SK-N-SH treated with all-trans-retinoic acid at 6 μM for 48 hours (cell line): ENCODE measurements around the gene LTN1.

Experiments
- ATAC-seq: fragments of 200-7000 bp; cut with Tn5 transposase; 3 replicates; pipeline ENCODE4 v1.9.1; 2020; ENCODE audit warnings: mild to moderate bottlenecking, moderate library complexity
- ARNTL ChIP-seq: fragments of 450-650 bp; formaldehyde crosslinking; IDR thresholded peaks from 2 replicates; pipeline ENCODE4 v1.5.0; 2020; ENCODE audit warnings: low read depth, mild to moderate bottlenecking, moderate library complexity, borderline replicate concordance
- CSDC2 ChIP-seq: fragments of 250-450 bp; sonication (Bioruptor Pico); IDR thresholded peaks from 2 replicates; pipeline ENCODE4 v1.5.0; 2020; ENCODE audit warnings: mild to moderate bottlenecking, moderate library complexity
- GLIS3 ChIP-seq: fragments of 250-450 bp; sonication (Bioruptor Pico); IDR thresholded peaks from 2 replicates; pipeline ENCODE4 v1.5.0; 2020; ENCODE audit warnings: mild to moderate bottlenecking, moderate library complexity
- OSR1 ChIP-seq: fragments of 250-450 bp; sonication (Bioruptor Pico); IDR thresholded peaks from 2 replicates; pipeline ENCODE4 v1.8.0; 2022; ENCODE audit warnings: moderate library complexity, mild to moderate bottlenecking, inconsistent platforms
- PATZ1 ChIP-seq: fragments of 250-450 bp; sonication (Bioruptor Pico); IDR thresholded peaks from 2 replicates; pipeline ENCODE4 v1.8.0; 2020; ENCODE audit warnings: mild to moderate bottlenecking, moderate library complexity, borderline replicate concordance
- POU6F1 ChIP-seq: fragments of 250-450 bp; sonication (Bioruptor Pico); IDR thresholded peaks from 2 replicates; pipeline ENCODE4 v1.8.0; 2021; ENCODE audit warnings: low read depth, mild to moderate bottlenecking, moderate library complexity, borderline replicate concordance
- SNAI2 ChIP-seq: fragments of 250-450 bp; sonication (Bioruptor Pico); IDR thresholded peaks from 2 replicates; pipeline ENCODE4 v1.5.0; 2020; ENCODE audit warnings: mild to moderate bottlenecking, moderate library complexity
- TOX ChIP-seq: fragments of 250-450 bp; sonication (Bioruptor Pico); IDR thresholded peaks from 2 replicates; pipeline ENCODE4 v1.8.0; 2021; ENCODE audit warnings: mild to moderate bottlenecking, moderate library complexity, borderline replicate concordance
- ZC3H10 ChIP-seq: fragments of 250-450 bp; sonication (Bioruptor Pico); IDR thresholded peaks from 2 replicates; pipeline ENCODE4 v1.5.1; 2021; ENCODE audit warnings: mild to moderate bottlenecking, moderate library complexity
- ZFP3 ChIP-seq: fragments of 250-450 bp; sonication (Bioruptor Pico); IDR thresholded peaks from 2 replicates; pipeline ENCODE4 v1.5.0; 2020; ENCODE audit warnings: mild to moderate bottlenecking, moderate library complexity
- ZFP30 ChIP-seq: fragments of 450-650 bp; formaldehyde crosslinking; IDR thresholded peaks from 2 replicates; pipeline ENCODE4 v1.5.0; 2022; ENCODE audit warnings: mild to moderate bottlenecking, moderate library complexity
- ZNF565 ChIP-seq: fragments of 450-650 bp; formaldehyde crosslinking; conservative IDR thresholded peaks from 2 replicates; pipeline ENCODE4 v1.5.0; 2020; ENCODE audit warnings: low read depth, mild to moderate bottlenecking, moderate library complexity
- ZNF70 ChIP-seq: fragments of 450-650 bp; formaldehyde crosslinking; IDR thresholded peaks from 2 replicates; pipeline ENCODE4 v1.5.0; 2020; ENCODE audit warnings: mild to moderate bottlenecking, moderate library complexity
- TF ChIP-seq, protein P1 (sequence below): fragments of 250-450 bp; sonication (Bioruptor Pico); IDR thresholded peaks from 2 replicates; pipeline ENCODE4 v1.5.1; 2020; ENCODE audit warnings: low read depth, mild to moderate bottlenecking, moderate library complexity
- TF ChIP-seq, protein P2 (sequence below): fragments of 250-450 bp; sonication (Bioruptor Pico); IDR thresholded peaks from 2 replicates; pipeline ENCODE4 v1.5.0; 2020; ENCODE audit warnings: mild to moderate bottlenecking, moderate library complexity

Gene LTN1

DNA sequence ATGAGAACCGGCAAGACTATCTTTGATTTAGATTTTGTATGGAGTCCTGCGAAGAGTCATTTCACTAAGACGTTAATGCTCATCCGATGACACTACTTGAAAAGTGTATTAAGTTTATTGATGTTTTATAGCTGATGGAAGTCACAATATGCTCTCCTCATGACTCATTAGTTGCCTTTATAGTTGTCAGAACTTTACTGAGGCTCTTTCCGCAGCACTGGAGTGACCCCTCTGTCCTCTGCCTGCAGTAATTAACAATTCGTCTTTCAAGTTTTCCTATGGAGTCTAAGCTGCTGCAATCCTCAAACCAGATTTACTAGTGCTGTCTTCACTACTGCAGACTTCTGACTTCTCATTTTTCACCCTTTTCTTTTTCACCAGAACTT is 32.6 kb upstream of the LTN1 start:
- ATAC-seq: peak; percentile 30
- TF ChIP-seq OSR1 (CRISPR knock-in tag) (no peak), ZFP3 (CRISPR knock-in tag) (no peak), CSDC2 (CRISPR knock-in tag) (no peak), GLIS3 (CRISPR knock-in tag) (no peak), ZFP30 (no peak), ZNF70 (CRISPR knock-in tag) (no peak), POU6F1 (CRISPR knock-in tag) (no peak), ARNTL (no peak)
- TF ChIP-seq, protein P1, sequence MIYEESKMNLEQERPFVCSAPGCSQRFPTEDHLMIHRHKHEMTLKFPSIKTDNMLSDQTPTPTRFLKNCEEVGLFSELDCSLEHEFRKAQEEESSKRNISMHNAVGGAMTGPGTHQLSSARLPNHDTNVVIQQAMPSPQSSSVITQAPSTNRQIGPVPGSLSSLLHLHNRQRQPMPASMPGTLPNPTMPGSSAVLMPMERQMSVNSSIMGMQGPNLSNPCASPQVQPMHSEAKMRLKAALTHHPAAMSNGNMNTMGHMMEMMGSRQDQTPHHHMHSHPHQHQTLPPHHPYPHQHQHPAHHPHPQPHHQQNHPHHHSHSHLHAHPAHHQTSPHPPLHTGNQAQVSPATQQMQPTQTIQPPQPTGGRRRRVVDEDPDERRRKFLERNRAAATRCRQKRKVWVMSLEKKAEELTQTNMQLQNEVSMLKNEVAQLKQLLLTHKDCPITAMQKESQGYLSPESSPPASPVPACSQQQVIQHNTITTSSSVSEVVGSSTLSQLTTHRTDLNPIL (CRISPR knock-in tag): no peak
- TF ChIP-seq, protein P2, sequence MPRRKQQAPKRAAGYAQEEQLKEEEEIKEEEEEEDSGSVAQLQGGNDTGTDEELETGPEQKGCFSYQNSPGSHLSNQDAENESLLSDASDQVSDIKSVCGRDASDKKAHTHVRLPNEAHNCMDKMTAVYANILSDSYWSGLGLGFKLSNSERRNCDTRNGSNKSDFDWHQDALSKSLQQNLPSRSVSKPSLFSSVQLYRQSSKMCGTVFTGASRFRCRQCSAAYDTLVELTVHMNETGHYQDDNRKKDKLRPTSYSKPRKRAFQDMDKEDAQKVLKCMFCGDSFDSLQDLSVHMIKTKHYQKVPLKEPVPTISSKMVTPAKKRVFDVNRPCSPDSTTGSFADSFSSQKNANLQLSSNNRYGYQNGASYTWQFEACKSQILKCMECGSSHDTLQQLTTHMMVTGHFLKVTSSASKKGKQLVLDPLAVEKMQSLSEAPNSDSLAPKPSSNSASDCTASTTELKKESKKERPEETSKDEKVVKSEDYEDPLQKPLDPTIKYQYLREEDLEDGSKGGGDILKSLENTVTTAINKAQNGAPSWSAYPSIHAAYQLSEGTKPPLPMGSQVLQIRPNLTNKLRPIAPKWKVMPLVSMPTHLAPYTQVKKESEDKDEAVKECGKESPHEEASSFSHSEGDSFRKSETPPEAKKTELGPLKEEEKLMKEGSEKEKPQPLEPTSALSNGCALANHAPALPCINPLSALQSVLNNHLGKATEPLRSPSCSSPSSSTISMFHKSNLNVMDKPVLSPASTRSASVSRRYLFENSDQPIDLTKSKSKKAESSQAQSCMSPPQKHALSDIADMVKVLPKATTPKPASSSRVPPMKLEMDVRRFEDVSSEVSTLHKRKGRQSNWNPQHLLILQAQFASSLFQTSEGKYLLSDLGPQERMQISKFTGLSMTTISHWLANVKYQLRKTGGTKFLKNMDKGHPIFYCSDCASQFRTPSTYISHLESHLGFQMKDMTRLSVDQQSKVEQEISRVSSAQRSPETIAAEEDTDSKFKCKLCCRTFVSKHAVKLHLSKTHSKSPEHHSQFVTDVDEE (CRISPR knock-in tag): no peak

GRCh38 chr21:29024474-29025327 is 32.0 kb upstream of the LTN1 start, which contains the start of gene USP16:
Gene USP16, plus strand, starts transcription at chr21:29024668. Its CDS starts 3,246 bp downstream, at chr21:29027914.
- peak; percentile 99 for ATAC-seq
- TF ChIP-seq, protein P2 (CRISPR knock-in tag): no peak
- TF ChIP-seq PATZ1 (CRISPR knock-in tag): 0 out of 2 replicates have a peak, but pooled peaks have one; percentile 13

GRCh38 chr21:29022166-29022565 is 29.5 kb upstream of the LTN1 start:
- no peak for ATAC-seq
- TF ChIP-seq SNAI2: no peak
- TF ChIP-seq POU6F1 (CRISPR knock-in tag): no peak
- TF ChIP-seq, protein P1 (CRISPR knock-in tag): no peak
- no peak for TF ChIP-seq ZC3H10 (CRISPR knock-in tag)
- no peak for TF ChIP-seq TOX (CRISPR knock-in tag)
- TF ChIP-seq ZNF565 (CRISPR knock-in tag): no peak
- no peak for TF ChIP-seq ZFP3 (CRISPR knock-in tag)
